ENCODE data around the gene PIP5K1C.

GRCh38 chr19:3698386-3698950 lies 1.8 kb downstream of the PIP5K1C start:
- TF ChIP-seq POLR2AphosphoS5 (IDR thresholded peaks at IDR 0.05; ENCODE audit: low read depth, low read length): no peak
- TF ChIP-seq TAF1 (IDR thresholded peaks at IDR 0.05; ENCODE audit: borderline replicate concordance, insufficient read depth, low read length): no peak

All from PFSK-1 (cell line).